IMR-90 (cell line): Measurements from ENCODE around the gene SRRM4. TPM values are rescaled to one million over a fixed set of nuclear protein-coding genes. Genes with fewer than 3 reads are reported as not detected.

Experiments used
- ATAC-seq: fragments of 200-7000 bp; cut with Tn5 transposase; 2 replicates; pipeline ENCODE4 v1.9.1; 2020; ENCODE audit warnings: low read depth, mild to moderate bottlenecking, moderate library complexity
- BruUV-seq: library from RNA; stranded (reverse); fragments of 400-500 nt; replicated peaks from 2 replicates; lab custom pipeline; 2021; lab: Mats Ljungman, UMichigan
- CTCF ChIA-PET: fragments of 300-600 bp; formaldehyde crosslinking; extraction: SDS; loops from one replicate; lab custom pipeline; 2021; ENCODE audit warnings: antibody characterized with exemption; lab: Yijun Ruan, JAX
- POLR2A ChIA-PET: fragments of 300-600 bp; sonication (Branson Sonifier 250); formaldehyde crosslinking; loops from one replicate; lab custom pipeline; 2022; ENCODE audit warnings: antibody characterized with exemption; ENCODE audit not compliant: unreplicated experiment; lab: Charles Lee
- DNase-seq: peaks from one replicate; pipeline ENCODE4 v3.0.0; 2013
- H2AFZ ChIP-seq: replicated peaks from 2 replicates; pipeline ENCODE3; 2013; ENCODE audit warnings: low read length, mild to moderate bottlenecking; ENCODE audit not compliant: poor library complexity
- H2AK5ac ChIP-seq: 2 replicates; pipeline ENCODE4 v1.6.1; 2013; ENCODE audit warnings: low read depth, low read length, inconsistent platforms
- H2AK9ac ChIP-seq: replicated peaks from 2 replicates; pipeline ENCODE3; 2013; ENCODE audit warnings: mild to moderate bottlenecking, low read depth, low read length, moderate library complexity; ENCODE audit not compliant: poor library complexity
- H2BK120ac ChIP-seq: 2 replicates; pipeline ENCODE4 v1.6.1; 2013; ENCODE audit warnings: low read depth, low read length, inconsistent platforms
- H2BK15ac ChIP-seq: 3 replicates; pipeline ENCODE4 v1.6.1; 2013; ENCODE audit warnings: low read depth, low read length, inconsistent platforms
- H2BK20ac ChIP-seq: 2 replicates; pipeline ENCODE4 v1.6.1; 2013; ENCODE audit warnings: low read depth, mild to moderate bottlenecking, inconsistent platforms, low read length, moderate library complexity
- H2BK5ac ChIP-seq: 2 replicates; pipeline ENCODE4 v1.6.1; 2013; ENCODE audit warnings: mild to moderate bottlenecking, low read depth, low read length, inconsistent platforms; ENCODE audit not compliant: poor library complexity, severe bottlenecking
- H3K14ac ChIP-seq: replicated peaks from 2 replicates; pipeline ENCODE4 v1.6.1; 2013; ENCODE audit warnings: low read depth, low read length, inconsistent platforms
- H3K18ac ChIP-seq: 2 replicates; pipeline ENCODE4 v1.6.1; 2013; ENCODE audit warnings: low read depth, low read length, control low read depth
- H3K23ac ChIP-seq: 2 replicates; pipeline ENCODE4 v1.6.1; 2013; ENCODE audit warnings: low read depth, low read length, inconsistent platforms
- H3K27ac ChIP-seq: 2 replicates; pipeline ENCODE4 v1.5.1; 2013; ENCODE audit warnings: mild to moderate bottlenecking, control low read depth, low read length; ENCODE audit not compliant: insufficient read depth
- H3K27me3 ChIP-seq: 2 replicates; pipeline ENCODE4 v1.6.1; 2013; ENCODE audit warnings: low read length; ENCODE audit not compliant: control insufficient read depth, insufficient read depth
- H3K36me3 ChIP-seq: 2 replicates; pipeline ENCODE4 v1.6.1; 2013; ENCODE audit warnings: low read length, mixed read lengths; ENCODE audit not compliant: control insufficient read depth, insufficient read depth
- H3K4ac ChIP-seq: 2 replicates; pipeline ENCODE4 v1.6.1; 2013; ENCODE audit warnings: low read depth, low read length, inconsistent platforms
- H3K4me1 ChIP-seq: 2 replicates; pipeline ENCODE4 v1.6.1; 2013; ENCODE audit warnings: low read length, mixed read lengths; ENCODE audit not compliant: control insufficient read depth, insufficient read depth
- H3K4me2 ChIP-seq: 2 replicates; pipeline ENCODE4 v1.6.1; 2013; ENCODE audit warnings: low read depth, mild to moderate bottlenecking, control low read depth, low read length, moderate library complexity
- H3K4me3 ChIP-seq: 2 replicates; pipeline ENCODE4 v1.5.1; 2013; ENCODE audit warnings: low read depth, mild to moderate bottlenecking, control low read depth, low read length, moderate library complexity; ENCODE audit not compliant: insufficient read depth
- H3K56ac ChIP-seq: 2 replicates; pipeline ENCODE4 v1.6.1; 2013; ENCODE audit warnings: low read length, inconsistent platforms; ENCODE audit not compliant: insufficient read depth; ENCODE audit errors: extremely low read depth
- H3K79me1 ChIP-seq, 2 experiments: 2 replicates each; pipeline ENCODE4 v1.6.1; 2013; ENCODE audit warnings: low read length in 2 of 2, inconsistent platforms in 1 of 2, low read depth in 1 of 2
- H3K9ac ChIP-seq: 2 replicates; pipeline ENCODE4 v1.6.1; 2013; ENCODE audit warnings: low read depth, low read length, control low read depth
- H3K9me1 ChIP-seq: 2 replicates; pipeline ENCODE4 v1.6.1; 2013; ENCODE audit warnings: low read length, inconsistent platforms; ENCODE audit not compliant: insufficient read depth
- H3K9me3 ChIP-seq: 2 replicates; pipeline ENCODE4 v1.6.1; 2013; ENCODE audit warnings: low read length; ENCODE audit not compliant: control insufficient read depth, insufficient read depth
- H4K20me1 ChIP-seq: 2 replicates; pipeline ENCODE4 v1.6.1; 2013; ENCODE audit warnings: low read length, inconsistent platforms; ENCODE audit not compliant: insufficient read depth
- H4K5ac ChIP-seq: 2 replicates; pipeline ENCODE4 v1.6.1; 2013; ENCODE audit warnings: mild to moderate bottlenecking, low read depth, low read length, control low read depth
- H4K8ac ChIP-seq, 2 experiments: 2 replicates each; pipeline ENCODE4 v1.6.1; 2013; ENCODE audit warnings: low read depth in 2 of 2, low read length in 2 of 2, control low read depth in 1 of 2, inconsistent platforms in 1 of 2
- H4K91ac ChIP-seq: 2 replicates; pipeline ENCODE4 v1.6.1; 2013; ENCODE audit warnings: low read depth, low read length, inconsistent platforms; ENCODE audit not compliant: insufficient read depth
- BHLHE40 ChIP-seq: fragments of 150-350 bp; IDR thresholded peaks from 2 replicates; pipeline ENCODE4 v1.6.1; 2016; ENCODE audit warnings: mild to moderate bottlenecking, low read depth, low read length
- CEBPB ChIP-seq: IDR thresholded peaks from 2 replicates; pipeline ENCODE4 v1.6.1; 2012; ENCODE audit warnings: low read depth, low read length, improper control_type of control experiment
- CHD1 ChIP-seq: IDR thresholded peaks from 2 replicates; pipeline ENCODE4 v1.6.1; 2012; ENCODE audit warnings: low read depth, low read length, improper control_type of control experiment
- CTCF ChIP-seq: conservative IDR thresholded peaks from 2 replicates; pipeline ENCODE4 v1.5.1; 2012; ENCODE audit warnings: mild to moderate bottlenecking, low read depth, low read length, improper control_type of control experiment
- FOS ChIP-seq: fragments of 150-350 bp; IDR thresholded peaks from 2 replicates; pipeline ENCODE4 v1.6.1; 2016; ENCODE audit warnings: low read depth, low read length
- MAFK ChIP-seq: IDR thresholded peaks from 2 replicates; pipeline ENCODE4 v1.6.1; 2012; ENCODE audit warnings: low read depth, low read length, improper control_type of control experiment
- MAZ ChIP-seq: IDR thresholded peaks from 2 replicates; pipeline ENCODE4 v1.6.1; 2012; ENCODE audit warnings: low read depth, mild to moderate bottlenecking, low read length, improper control_type of control experiment, moderate library complexity, borderline replicate concordance
- MXI1 ChIP-seq: IDR thresholded peaks from 2 replicates; pipeline ENCODE4 v1.6.1; 2012; ENCODE audit warnings: low read depth, mild to moderate bottlenecking, low read length, moderate library complexity, borderline replicate concordance
- NFE2L2 ChIP-seq: fragments of 150-350 bp; IDR thresholded peaks from 2 replicates; pipeline ENCODE4 v1.6.1; 2016; ENCODE audit warnings: low read depth, mild to moderate bottlenecking, low read length
- POLR2A ChIP-seq: IDR thresholded peaks from 2 replicates; pipeline ENCODE4 v1.6.1; 2012; ENCODE audit warnings: mild to moderate bottlenecking, low read depth, low read length
- RAD21 ChIP-seq: IDR thresholded peaks from 2 replicates; pipeline ENCODE4 v1.6.1; 2012; ENCODE audit warnings: low read length, improper control_type of control experiment
- RCOR1 ChIP-seq: IDR thresholded peaks from 2 replicates; pipeline ENCODE4 v1.6.1; 2012; ENCODE audit warnings: mild to moderate bottlenecking, low read length, improper control_type of control experiment; ENCODE audit not compliant: insufficient replicate concordance
- RFX5 ChIP-seq: IDR thresholded peaks from 2 replicates; pipeline ENCODE4 v1.8.0; 2012; ENCODE audit warnings: low read depth, mild to moderate bottlenecking, low read length, moderate library complexity
- SMC3 ChIP-seq: fragments of 150-350 bp; IDR thresholded peaks from 2 replicates; pipeline ENCODE4 v1.6.1; 2016; ENCODE audit warnings: low read depth, mild to moderate bottlenecking, antibody characterized with exemption, low read length, moderate library complexity
- USF2 ChIP-seq: fragments of 150-350 bp; IDR thresholded peaks from 2 replicates; pipeline ENCODE4 v1.6.1; 2017; ENCODE audit warnings: mild to moderate bottlenecking, antibody characterized with exemption, low read length, low read depth
- WGBS, 2 experiments: methylation state at CpG; one replicate each; pipeline versions ENCODE4 v1.1.5 to v1.1.7; 2013; ENCODE audit warnings: missing lambda C conversion rate in 2 of 2; ENCODE audit not compliant: insufficient read length in 1 of 2; ENCODE audit errors: extremely low coverage in 2 of 2; 5-methylcytosine and 5-hydroxymethylcytosine counted together
- dilution Hi-C: fragments of 300-500 bp; cut with HindIII; formaldehyde crosslinking; loops from one replicate; pipeline ENCODE4 v1.14.3; 2018; ENCODE audit warnings: low sequenced_read_pairs; ENCODE audit not compliant: unreplicated experiment
- in situ Hi-C: fragments of 300-500 bp; cut with MboI; formaldehyde crosslinking; loops from 3 replicates; pipeline ENCODE4 v1.14.3; 2019; ENCODE audit warnings: low sequenced_read_pairs, inconsistent platforms, mixed read lengths
- intact Hi-C: fragments of 100-400 bp; cut with micrococcal nuclease; formaldehyde crosslinking; loops from 2 replicates; pipeline ENCODE4 v1.10.0; 2022
- polyA plus RNA-seq, 3 experiments: library from polyadenylated mRNA; depleted of rRNA; stranded (reverse); fragments of >200 nt; gene quantifications; 2 replicates each; pipeline ENCODE4 v1.2.3, GENCODE V29; 2012; ENCODE audit warnings: low replicate concordance in 1 of 3
- total RNA-seq: library from RNA; depleted of rRNA; stranded (reverse); fragments of >200 nt; gene quantifications from 2 replicates; pipeline ENCODE4 v1.2.3, GENCODE V29; 2012
- TF ChIP-seq, protein P1 (sequence below): fragments of 150-350 bp; IDR thresholded peaks from 2 replicates; pipeline ENCODE4 v1.6.1; 2016; ENCODE audit warnings: low read depth, mild to moderate bottlenecking, low read length, moderate library complexity, borderline replicate concordance

SRRM4 gene
- total and polyA plus RNA-seq, 2 of the 4 experiments (the other 2 are of a cell fraction), result not detected

GRCh38 chr12:119207063-119207560 lies 225.8 kb downstream of the SRRM4 start:
- BruUV-seq, result no TSS peak
- H4K91ac ChIP-seq, result no peak overlapping the region
- H2AK5ac ChIP-seq, result no peak overlapping the region
- no peak overlapping the region for H3K23ac ChIP-seq
- H3K9me3 ChIP-seq, result no peaks in the 10 kb centered on the region
- H4K8ac ChIP-seq, result no peak overlapping the region
- in situ Hi-C loops, result no loop called here
- no peak overlapping the region for H2BK5ac ChIP-seq
- H3K79me1 ChIP-seq, result no peaks in the 10 kb centered on the region
- no peak overlapping the region for H3K14ac ChIP-seq
- no peak overlapping the region for H3K4ac ChIP-seq
- no peak overlapping the region for H2BK15ac ChIP-seq
- no peaks in the 10 kb centered on the region for H3K27me3 ChIP-seq
- intact Hi-C loops, result no loop called here
- no CpG with 5 or more reads among the region's 2 CpGs for WGBS, 2 experiments
- ATAC-seq, result no peak
- no peak overlapping the region for H3K4me3 ChIP-seq
- H3K4me2 ChIP-seq, result no peak overlapping the region
- no peak for DNase-seq
- no peaks in the 10 kb centered on the region for H3K9me1 ChIP-seq
- TF ChIP-seq RCOR1 (no peak), NFE2L2 (no peak), CHD1 (no peak), MXI1 (no peak), RAD21 (no peak), MAZ (no peak), RFX5 (no peak), CEBPB (no peak), MAFK (no peak), SMC3 (no peak), FOS (no peak), USF2 (no peak), CTCF (no peak), BHLHE40 (no peak), POLR2A (no peak)
- TF ChIP-seq, protein P1, sequence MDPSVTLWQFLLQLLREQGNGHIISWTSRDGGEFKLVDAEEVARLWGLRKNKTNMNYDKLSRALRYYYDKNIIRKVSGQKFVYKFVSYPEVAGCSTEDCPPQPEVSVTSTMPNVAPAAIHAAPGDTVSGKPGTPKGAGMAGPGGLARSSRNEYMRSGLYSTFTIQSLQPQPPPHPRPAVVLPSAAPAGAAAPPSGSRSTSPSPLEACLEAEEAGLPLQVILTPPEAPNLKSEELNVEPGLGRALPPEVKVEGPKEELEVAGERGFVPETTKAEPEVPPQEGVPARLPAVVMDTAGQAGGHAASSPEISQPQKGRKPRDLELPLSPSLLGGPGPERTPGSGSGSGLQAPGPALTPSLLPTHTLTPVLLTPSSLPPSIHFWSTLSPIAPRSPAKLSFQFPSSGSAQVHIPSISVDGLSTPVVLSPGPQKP, result no peak
- ChIA-PET POLR2A (no interaction called here), CTCF (no interaction called here)
- H3K27ac ChIP-seq, result no peak overlapping the region
- no peak overlapping the region for H3K18ac ChIP-seq
- no peaks in the 10 kb centered on the region for H3K36me3 ChIP-seq
- no peak overlapping the region for H3K9ac ChIP-seq
- dilution Hi-C loops, result no loop called here
- no peak overlapping the region for H3K56ac ChIP-seq
- H2AK9ac ChIP-seq, result no peak overlapping the region
- no peaks in the 10 kb centered on the region; the same call in 1 of the 2 replicates for H3K4me1 ChIP-seq
- H2BK120ac ChIP-seq, result no peak overlapping the region
- no peak overlapping the region for H2AFZ ChIP-seq
- no peak overlapping the region for H4K5ac ChIP-seq
- no peak overlapping the region for H2BK20ac ChIP-seq
- no peaks in the 10 kb centered on the region for H4K20me1 ChIP-seq
